GM19438 (cell line): ENCODE data around the gene GATC.

ENCODE experiments used
- ATAC-seq: cut with Tn5 transposase; IDR thresholded peaks from one replicate; pipeline ENCODE4 v1.9.1; 2021; ENCODE audit warnings: low read depth; ENCODE audit not compliant: unreplicated experiment

Gene GATC

DNA sequence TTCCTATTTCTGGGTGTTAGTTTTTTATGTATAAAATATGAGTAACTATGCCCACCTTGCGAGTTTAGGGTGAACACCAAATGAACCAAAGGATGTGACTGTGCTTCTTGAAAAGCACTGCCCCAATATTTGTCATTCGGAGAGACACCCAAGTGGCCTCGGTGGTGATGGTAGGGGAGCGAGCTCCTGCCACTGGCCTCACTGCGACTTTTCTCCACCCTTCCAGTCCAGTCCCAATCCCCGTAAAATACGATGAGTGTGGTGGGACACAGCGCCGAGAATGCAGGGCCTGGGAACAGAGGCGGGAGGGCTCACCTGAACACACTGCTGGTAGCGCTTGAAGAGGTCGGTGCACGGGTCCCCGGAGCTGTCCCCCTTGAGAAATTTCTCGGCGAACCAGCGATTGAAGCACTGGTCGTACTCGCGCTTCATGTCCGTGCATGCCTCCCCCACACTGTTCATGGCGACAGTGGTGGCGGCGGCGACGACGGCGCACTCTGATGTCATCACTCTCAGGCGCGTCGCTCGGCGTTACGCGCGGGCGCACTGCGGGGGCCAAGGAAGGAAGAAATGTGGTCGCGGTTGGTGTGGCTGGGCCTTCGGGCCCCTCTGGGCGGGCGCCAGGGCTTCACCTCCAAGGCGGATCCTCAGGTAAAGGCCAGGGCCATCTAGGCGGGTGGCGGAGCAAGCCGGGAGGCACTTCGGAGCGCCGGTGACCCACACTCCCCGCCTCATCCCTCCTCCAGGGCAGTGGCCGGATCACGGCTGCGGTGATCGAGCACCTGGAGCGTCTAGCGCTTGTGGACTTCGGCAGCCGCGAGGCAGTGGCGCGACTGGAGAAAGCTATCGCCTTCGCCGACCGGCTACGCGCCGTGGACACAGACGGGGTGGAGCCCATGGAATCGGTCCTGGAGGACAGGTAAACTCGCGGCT lies at the start of gene GATC, which contains the start of gene TRIAP1:
GATC (plus strand) TSS at position 534 of the 933 bp plus-strand sequence; CDS start at position 571, 37 bp downstream.
TRIAP1 (minus strand) TSS at position 474 of the 933 bp plus-strand sequence; CDS start at position 462, 12 bp downstream.
- peak; percentile 83 for ATAC-seq

GRCh38 chr12:120397824-120398540 lies 48.3 kb upstream of the GATC start:
- ATAC-seq: no peak

- no peak for ATAC-seq
Observed at GRCh38 chr12:120399531-120399930, 46.7 kb upstream of the GATC start.

DNA sequence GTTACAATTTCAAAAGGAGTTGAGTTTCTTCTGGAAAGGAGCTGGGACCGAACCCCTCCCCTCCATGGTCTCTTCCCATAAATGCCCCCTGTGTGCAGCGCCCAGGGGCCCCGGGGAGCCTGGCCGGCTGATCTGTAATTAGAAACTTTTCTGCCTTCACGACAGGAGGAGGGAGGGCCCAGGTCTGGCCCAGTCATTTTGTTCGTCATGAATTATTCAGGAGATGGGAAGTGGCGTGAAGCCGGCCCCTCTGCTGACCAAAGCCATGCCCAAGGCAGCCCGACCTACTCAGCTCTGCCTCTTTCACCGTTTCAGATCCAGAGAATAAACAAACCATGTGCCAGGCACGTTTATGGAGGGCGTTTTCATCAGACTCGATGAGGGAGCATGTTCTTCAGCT lies 44.0 kb upstream of the GATC start:
- ATAC-seq: no peak

- no peak for ATAC-seq
Observed at GRCh38 chr12:120403869-120404268, 42.4 kb upstream of the GATC start.

- ATAC-seq: no peak
Observed at GRCh38 chr12:120404271-120404670, 42.0 kb upstream of the GATC start.

- ATAC-seq: no peak
Observed at GRCh38 chr12:120406069-120406468, 40.2 kb upstream of the GATC start.

- ATAC-seq: no peak
Observed at GRCh38 chr12:120406553-120406952, 39.7 kb upstream of the GATC start.

GRCh38 chr12:120408771-120409170 lies 37.5 kb upstream of the GATC start:
- no peak for ATAC-seq

DNA sequence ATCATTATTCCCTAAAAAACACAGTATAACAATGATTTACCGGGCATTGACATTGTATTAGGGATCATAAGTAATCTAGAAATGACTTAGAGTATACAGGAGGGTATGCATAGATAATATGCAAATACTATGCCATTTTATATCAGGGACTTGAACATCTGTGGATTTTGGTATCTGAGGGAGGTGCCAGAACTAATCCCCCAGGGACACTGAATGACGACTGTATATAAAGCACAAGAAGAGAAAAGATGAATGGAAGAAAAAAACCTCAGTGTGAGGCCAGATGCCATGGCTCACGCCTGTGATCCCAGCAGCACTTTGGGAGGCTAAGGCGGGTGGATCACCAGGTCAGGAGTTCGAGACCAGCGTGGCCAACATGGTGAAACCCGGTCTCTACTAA lies 33.8 kb upstream of the GATC start:
- no peak for ATAC-seq

DNA sequence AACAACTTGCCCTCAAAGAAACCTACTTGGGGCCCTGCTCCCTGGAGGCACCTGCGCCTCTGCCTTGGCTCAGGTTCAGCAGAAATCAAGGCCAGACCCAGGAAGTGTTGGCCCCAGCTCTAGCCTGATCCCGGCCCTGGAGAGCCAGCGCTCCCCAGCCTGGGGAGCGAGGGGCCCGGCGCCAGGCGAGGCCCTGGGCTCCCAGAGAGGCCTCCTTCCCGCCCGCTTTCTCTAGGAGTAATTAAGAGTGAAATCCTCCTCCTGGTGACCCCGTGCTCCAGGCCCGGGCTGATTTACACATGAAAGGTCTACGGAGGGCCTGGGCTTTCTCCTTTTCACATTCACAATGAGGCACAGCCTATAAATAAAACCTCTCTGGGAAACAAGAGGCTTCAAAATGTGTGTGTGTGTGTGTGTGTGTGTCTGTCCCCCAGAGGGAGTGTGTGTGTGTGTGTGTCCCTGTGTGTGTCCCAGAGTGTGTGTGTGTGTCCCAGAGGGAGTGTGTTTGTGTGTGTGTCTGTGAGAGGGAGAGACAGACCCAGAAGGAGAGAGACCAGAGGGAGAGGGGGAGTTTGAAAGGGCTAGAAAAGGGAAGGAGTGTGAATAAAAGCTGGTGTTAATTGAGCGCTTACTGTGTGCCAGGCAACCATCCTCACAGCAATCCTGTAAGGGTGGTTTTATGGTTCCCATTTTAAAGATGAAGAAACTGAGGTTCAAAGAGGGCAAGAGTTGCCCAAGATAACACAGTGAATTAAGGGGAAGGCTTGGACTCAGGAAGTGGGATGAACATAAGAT lies 32.1 kb upstream of the GATC start:
- no peak for ATAC-seq

GRCh38 chr12:120416490-120417216 lies 29.6 kb upstream of the GATC start:
- ATAC-seq: no peak

- no peak for ATAC-seq
Observed at GRCh38 chr12:120417917-120418580, 28.2 kb upstream of the GATC start.

DNA sequence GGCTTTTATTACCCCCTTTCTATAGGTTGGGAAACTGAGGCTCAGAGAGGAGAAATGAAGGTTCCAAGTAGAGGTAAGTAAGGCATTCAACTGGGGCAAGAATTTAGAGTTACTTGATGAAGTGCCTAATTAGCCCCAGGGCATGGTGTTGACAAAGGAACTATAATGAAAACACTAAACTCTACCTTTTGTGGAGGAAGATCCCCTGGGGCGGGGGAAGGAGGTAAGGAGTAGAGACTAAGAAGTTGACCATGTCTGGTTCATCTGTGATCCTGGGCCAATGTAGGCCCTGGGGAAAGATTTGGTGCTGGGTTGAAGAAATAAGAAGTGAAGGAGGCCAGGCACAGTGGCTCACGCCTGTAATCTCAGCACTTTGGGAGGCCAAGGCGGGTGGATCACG lies 24.5 kb upstream of the GATC start:
- no peak for ATAC-seq

DNA sequence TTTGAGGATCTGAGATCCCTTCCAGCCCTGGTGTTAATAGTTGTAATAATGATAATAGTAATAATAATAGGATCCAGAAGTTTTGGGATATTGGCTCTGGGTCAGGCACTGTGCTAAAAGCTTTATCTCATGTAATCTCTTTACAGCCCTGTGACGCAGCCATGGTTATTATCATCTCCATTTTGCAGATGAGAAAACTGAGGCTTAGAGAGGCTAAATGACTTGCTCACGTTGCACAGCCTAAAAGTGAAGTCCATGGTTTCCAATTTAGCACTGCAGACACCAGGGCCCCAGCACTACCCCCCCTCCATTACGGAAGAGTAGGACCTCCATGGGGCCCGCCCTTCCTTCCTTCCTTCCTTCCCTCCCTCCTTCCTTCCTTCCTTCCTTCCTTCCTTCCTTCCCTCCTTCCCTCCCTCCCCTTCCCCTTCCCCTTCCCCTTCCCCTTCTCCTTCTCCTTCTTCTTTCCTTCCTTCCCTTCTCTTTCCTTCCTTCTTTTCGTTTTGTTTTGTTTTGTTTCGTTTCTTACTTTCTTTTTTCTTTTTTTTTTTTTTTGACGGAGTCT lies 23.3 kb upstream of the GATC start:
- ATAC-seq: no peak

GRCh38 chr12:120425797-120426196 lies 20.4 kb upstream of the GATC start:
- no peak for ATAC-seq

DNA sequence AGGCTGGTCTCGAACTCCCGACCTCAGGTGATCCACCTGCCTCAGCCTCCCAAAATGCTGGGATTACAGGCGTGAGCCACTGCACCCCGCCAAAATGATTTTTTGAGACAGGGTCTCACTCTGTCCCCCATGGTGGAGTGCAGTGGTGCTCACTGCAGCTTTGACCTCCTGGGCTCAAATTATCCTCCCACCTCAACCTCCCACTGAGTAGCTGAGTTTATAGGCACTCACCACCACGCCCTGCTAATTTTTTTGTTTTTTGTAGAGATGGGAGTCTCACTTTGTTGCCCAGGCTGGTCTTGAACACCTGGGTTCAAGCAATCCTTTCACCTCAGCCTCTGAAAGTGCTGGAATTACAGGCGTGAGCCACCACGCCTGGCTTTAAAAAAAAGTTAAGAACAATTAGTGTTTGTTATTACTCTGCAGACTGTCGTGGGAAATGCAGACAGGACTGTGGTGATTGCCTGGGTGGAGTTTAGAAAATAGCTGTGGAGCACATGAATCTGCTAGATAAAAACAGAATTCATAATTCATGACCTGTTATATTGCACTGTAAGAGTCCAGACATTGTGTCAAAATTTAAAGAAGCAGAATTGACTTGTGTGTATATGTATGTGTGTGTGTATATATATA lies 17.5 kb upstream of the GATC start:
- ATAC-seq: no peak

- no peak for ATAC-seq
Observed at GRCh38 chr12:120429368-120429767, 16.9 kb upstream of the GATC start.
